GM18951 (cell line): Measurements from ENCODE around the gene GEMIN8.

Experiments used
- POLR2A ChIP-seq: IDR thresholded peaks from 4 replicates; pipeline ENCODE4 v1.6.1; 2011; ENCODE audit warnings: mild to moderate bottlenecking; ENCODE audit not compliant: insufficient read length, insufficient read depth; ENCODE audit errors: extremely low read depth
- in situ Hi-C: fragments of 300-500 bp; cut with MboI; formaldehyde crosslinking; loops from one replicate; pipeline ENCODE4 v1.12.0; 2022; ENCODE audit warnings: low sequenced_read_pairs, mixed read lengths, inconsistent platforms; ENCODE audit not compliant: unreplicated experiment

The GEMIN8 gene

GRCh38 chrX:14029425-14030173 is at the start of gene GEMIN8:
GEMIN8 (minus strand) TSS chrX:14029892; CDS start chrX:14021478, 8,414 bp downstream.
- in situ Hi-C loops: loop anchor here (10.0 to 25.0 kb wide), 6 partner anchors 135 to 1208 kb away; partner anchors contain the start of gene TCEANC
- TF ChIP-seq POLR2A: peak; percentile 93

GRCh38 chrX:14076639-14077038 is 46.9 kb upstream of the GEMIN8 start:
- no peak for TF ChIP-seq POLR2A
- in situ Hi-C loops: loop anchor here (25.0 kb wide), 1 partner anchor 436 kb away; no protein-coding TSS in a partner anchor

GRCh38 chrX:14073556-14073955 is 43.9 kb upstream of the GEMIN8 start:
- no peak for TF ChIP-seq POLR2A
- in situ Hi-C loops: no loop called here

GRCh38 chrX:14073071-14073470 is 43.4 kb upstream of the GEMIN8 start:
- in situ Hi-C loops: no loop called here
- TF ChIP-seq POLR2A: no peak

- TF ChIP-seq POLR2A: no peak
- in situ Hi-C loops: no loop called here
These were observed 36.1 kb upstream of the GEMIN8 start for GRCh38 chrX:14065800-14066199.

GRCh38 chrX:14064626-14065432 is 35.1 kb upstream of the GEMIN8 start:
- in situ Hi-C loops: no loop called here
- TF ChIP-seq POLR2A: no peak

- no peak for TF ChIP-seq POLR2A
These were observed 32.8 kb upstream of the GEMIN8 start for GRCh38 chrX:14062524-14062923.

GRCh38 chrX:14056206-14056605 is 26.5 kb upstream of the GEMIN8 start:
- in situ Hi-C loops: no loop called here
- TF ChIP-seq POLR2A: no peak

More at GRCh38 chrX:14062524-14062923, 32.8 kb upstream of the GEMIN8 start:
- in situ Hi-C loops: no loop called here

- in situ Hi-C loops: no loop called here
- TF ChIP-seq POLR2A: no peak
These were observed 21.7 kb upstream of the GEMIN8 start for GRCh38 chrX:14051416-14051815.

- in situ Hi-C loops: no loop called here
- no peak for TF ChIP-seq POLR2A
These were observed 21.0 kb upstream of the GEMIN8 start for GRCh38 chrX:14050709-14051108.

GRCh38 chrX:14043209-14043608 is 13.5 kb upstream of the GEMIN8 start:
- in situ Hi-C loops: loop anchor here (25.0 kb wide), 2 partner anchors 881 to 1194 kb away; no protein-coding TSS in a partner anchor

GRCh38 chrX:14039344-14039743 is 9.7 kb upstream of the GEMIN8 start:
- in situ Hi-C loops: loop anchor here (10.0 to 25.0 kb wide), 3 partner anchors 525 to 1198 kb away; no protein-coding TSS in a partner anchor
- TF ChIP-seq POLR2A: no peak

More at GRCh38 chrX:14043209-14043608, 13.5 kb upstream of the GEMIN8 start:
- TF ChIP-seq POLR2A: no peak

- in situ Hi-C loops: loop anchor here (10.0 to 25.0 kb wide), 3 partner anchors 524 to 1199 kb away; no protein-coding TSS in a partner anchor
- no peak for TF ChIP-seq POLR2A
These were observed 8.8 kb upstream of the GEMIN8 start for GRCh38 chrX:14038375-14039085.
